ENCODE data around the gene NMNAT3. TPM values are rescaled to one million over a fixed set of nuclear protein-coding genes. Genes with fewer than 3 reads are reported as not detected.

Gene NMNAT3
- total RNA-seq, 2 experiments from 2014 or later = 1.5 to 1.9 TPM

- no peak overlapping the region for H3K4me3 Mint-ChIP-seq
- no peak overlapping the region for H3K27ac Mint-ChIP-seq
- ATAC-seq (ENCODE audit: poor library complexity) = no peak
- H3K4me1 Mint-ChIP-seq (ENCODE audit: low read depth) = no peaks in the 10 kb centered on the region
- CTCF ChIA-PET = no interaction called here
- POLR2A ChIA-PET = no interaction called here
- no peaks in the 10 kb centered on the region for H3K36me3 Mint-ChIP-seq (ENCODE audit: low read depth)
- no peak for TF ChIP-seq CTCF (IDR thresholded peaks at IDR 0.05)
- H3K27me3 ChIP-seq (ENCODE audit: control insufficient read depth in 1 of 2, insufficient read depth in 2 of 2, low read length in 2 of 2) = no peaks in the 10 kb centered on the region
- intact Hi-C loops (cut with DNase I, micrococcal nuclease) = no loop called here
- H3K36me3 ChIP-seq (ENCODE audit: insufficient read depth, low read length) = no peaks in the 10 kb centered on the region
- no peaks in the 10 kb centered on the region for H3K4me1 ChIP-seq (ENCODE audit: insufficient read depth, low read length)
- no peaks in the 10 kb centered on the region for H3K9me3 Mint-ChIP-seq
- peaks cover 22% of the 10 kb centered on the region for H3K27me3 Mint-ChIP-seq
- no peaks in the 10 kb centered on the region for H3K9me3 ChIP-seq (ENCODE audit: control insufficient read depth in 1 of 2, insufficient read depth in 1 of 2, low read length in 2 of 2)
- no peak for DNase-seq
- no peak overlapping the region for H3K4me3 ChIP-seq (ENCODE audit: low read length)
- no peak overlapping the region for H3K27ac ChIP-seq (ENCODE audit: low read depth in 1 of 2, low read length in 2 of 2)
These were observed 9.7 kb upstream of the NMNAT3 start for GRCh38 chr3:139687431-139687830.

- no peaks in the 10 kb centered on the region for H3K4me1 Mint-ChIP-seq (ENCODE audit: low read depth)
- ChIA-PET POLR2A (no interaction called here), CTCF (no interaction called here)
These were observed 8.9 kb upstream of the NMNAT3 start for GRCh38 chr3:139686624-139687023.

GRCh38 chr3:139686206-139686605 lies 8.4 kb upstream of the NMNAT3 start:
- no peaks in the 10 kb centered on the region for H3K36me3 ChIP-seq (ENCODE audit: insufficient read depth, low read length)
- no peak overlapping the region for H3K27ac Mint-ChIP-seq
- peaks cover 22% of the 10 kb centered on the region for H3K27me3 Mint-ChIP-seq
- TF ChIP-seq CTCF (IDR thresholded peaks at IDR 0.05) = no peak
- H3K4me1 ChIP-seq (ENCODE audit: insufficient read depth, low read length) = no peaks in the 10 kb centered on the region
- H3K27me3 ChIP-seq (ENCODE audit: control insufficient read depth in 1 of 2, insufficient read depth in 2 of 2, low read length in 2 of 2) = no peaks in the 10 kb centered on the region
- H3K27ac ChIP-seq (ENCODE audit: low read depth in 1 of 2, low read length in 2 of 2) = no peak overlapping the region
- no peaks in the 10 kb centered on the region for H3K9me3 ChIP-seq (ENCODE audit: control insufficient read depth in 1 of 2, insufficient read depth in 1 of 2, low read length in 2 of 2)
- H3K9me3 Mint-ChIP-seq = no peaks in the 10 kb centered on the region
- H3K4me3 ChIP-seq (ENCODE audit: low read length) = no peak overlapping the region
- no peak overlapping the region for H3K4me3 Mint-ChIP-seq
- no peaks in the 10 kb centered on the region for H3K4me1 Mint-ChIP-seq (ENCODE audit: low read depth)
- ChIA-PET CTCF (no interaction called here), POLR2A (no interaction called here)
- DNase-seq (no peak), ATAC-seq (ENCODE audit: poor library complexity) (no peak)
- intact Hi-C loops (cut with DNase I, micrococcal nuclease) = no loop called here
- no peaks in the 10 kb centered on the region for H3K36me3 Mint-ChIP-seq (ENCODE audit: low read depth)

More at GRCh38 chr3:139686624-139687023, 8.9 kb upstream of the NMNAT3 start:
- Histone ChIP-seq H3K4me1 (ENCODE audit: insufficient read depth, low read length) (no peaks in the 10 kb centered on the region), H3K27me3 (ENCODE audit: control insufficient read depth in 1 of 2, insufficient read depth in 2 of 2, low read length in 2 of 2) (no peaks in the 10 kb centered on the region), H3K9me3 (ENCODE audit: control insufficient read depth in 1 of 2, insufficient read depth in 1 of 2, low read length in 2 of 2) (no peaks in the 10 kb centered on the region), H3K27ac (ENCODE audit: low read depth in 1 of 2, low read length in 2 of 2) (no peak overlapping the region), H3K36me3 (ENCODE audit: insufficient read depth, low read length) (no peaks in the 10 kb centered on the region), H3K4me3 (ENCODE audit: low read length) (no peak overlapping the region)
- intact Hi-C loops (cut with DNase I, micrococcal nuclease) = no loop called here
- no peak for DNase-seq
- TF ChIP-seq CTCF (IDR thresholded peaks at IDR 0.05) = no peak
- ATAC-seq (ENCODE audit: poor library complexity) = no peak
- Mint-ChIP-seq H3K4me3 (no peak overlapping the region), H3K36me3 (ENCODE audit: low read depth) (no peaks in the 10 kb centered on the region), H3K27me3 (peaks cover 22% of the 10 kb centered on the region), H3K27ac (no peak overlapping the region), H3K9me3 (no peaks in the 10 kb centered on the region)

Measured in CD4-positive, alpha-beta T cell (primary cell).